AG04450 (cell line): Measurements from ENCODE around the gene PPP4R4. TPM values are rescaled to one million over a fixed set of nuclear protein-coding genes. Genes with fewer than 3 reads are reported as not detected.
A peak's percentile ranks its signal among the peaks of the same experiment; 100 is the strongest.

ENCODE experiments used
- CTCF ChIA-PET: fragments of 300-600, 350-600 bp; formaldehyde crosslinking; extraction: SDS; loops from one replicate; lab custom pipeline; 2022; ENCODE audit warnings: antibody characterized with exemption, inconsistent platforms; lab: Charles Lee
- POLR2A ChIA-PET: fragments of 350-600 bp; formaldehyde crosslinking; extraction: SDS; loops from one replicate; lab custom pipeline; 2021; ENCODE audit warnings: antibody characterized with exemption, inconsistent platforms; lab: Yijun Ruan, JAX
- DNase-seq: peaks from one replicate; pipeline ENCODE4 v3.0.0-alpha.2; 2011; ENCODE audit warnings: low read depth, low spot score
- H3K27ac ChIP-seq: one replicate; pipeline ENCODE4 v1.5.1; 2012; ENCODE audit warnings: low read depth, low read length, control low read depth
- H3K27me3 ChIP-seq: one replicate; pipeline ENCODE4 v1.6.0; 2012; ENCODE audit warnings: low read length; ENCODE audit not compliant: control insufficient read depth, insufficient read depth
- H3K4me3 ChIP-seq: 2 replicates; pipeline ENCODE4 v1.5.1; 2011; ENCODE audit warnings: mild to moderate bottlenecking, low read depth, low read length, control low read depth
- H3K9me3 ChIP-seq: 2 replicates; pipeline ENCODE4 v1.5.1; 2012; ENCODE audit warnings: low read length; ENCODE audit not compliant: control insufficient read depth, insufficient read depth
- CTCF ChIP-seq: IDR thresholded peaks from 2 replicates; pipeline ENCODE4 v1.5.1; 2011; ENCODE audit warnings: low read depth, low read length, control low read depth, inconsistent platforms
- polyA minus RNA-seq: library from RNA; depleted of rRNA, polyadenylated mRNA; stranded (reverse); fragments of >200 nt; gene quantifications from 2 replicates; pipeline ENCODE4 v1.2.3, GENCODE V29; 2011; rRNA and poly(A)+ RNA removed
- polyA plus RNA-seq: library from polyadenylated mRNA; depleted of rRNA; stranded (reverse); fragments of >200 nt; gene quantifications from 2 replicates; pipeline ENCODE4 v1.2.3, GENCODE V29; 2011; rRNA removed

PPP4R4 gene
- polyA plus RNA-seq (0.60 and 0.65 TPM in 2 replicates), polyA minus RNA-seq (0.41 and 1.7 TPM in 2 replicates)

GRCh38 chr14:94173885-94174603 lies at the start of gene PPP4R4:
Gene PPP4R4 (plus strand): TSS chr14:94174322. CDS start chr14:94174466, 144 bp downstream.
- POLR2A ChIA-PET: interaction anchor here (0.7 kb wide), 1 partner anchor 181 kb away, joined by 6 read pairs; no protein-coding TSS in a partner anchor
- Histone ChIP-seq H3K27ac (no peak within 1 kb of the TSS), H3K4me3 (peak within 1 kb of the TSS; percentile 62), H3K27me3 (peaks cover 20% of the 10 kb centered on the region), H3K9me3 (no peaks in the 10 kb centered on the region; the same call in 1 of the 2 replicates)
- CTCF ChIA-PET: interaction anchor here (1.2 to 1.6 kb wide), 2 partner anchors 37 to 42 kb away, joined by 3 to 4 read pairs; no protein-coding TSS in a partner anchor
- DNase-seq: peak; percentile 54
- no peak for TF ChIP-seq CTCF

- ChIA-PET CTCF (interaction anchor here (0.5 to 2.1 kb wide), 3 partner anchors 8 to 233 kb away, joined by 4 to 10 read pairs (median 4); no protein-coding TSS in a partner anchor), POLR2A (no interaction called here)
- no peak for DNase-seq
- H3K27me3 ChIP-seq: no peaks in the 10 kb centered on the region
- H3K9me3 ChIP-seq: peaks cover 6% of the 10 kb centered on the region; the same call in 1 of the 2 replicates
- no peak overlapping the region for H3K27ac ChIP-seq
- no peak for TF ChIP-seq CTCF
- no peak overlapping the region for H3K4me3 ChIP-seq
These were observed 49.3 kb upstream of the PPP4R4 start for GRCh38 chr14:94124582-94125377.

- no peak for TF ChIP-seq CTCF
- POLR2A ChIA-PET: no interaction called here
- DNase-seq: no peak
- Histone ChIP-seq H3K27ac (no peak overlapping the region), H3K4me3 (no peak overlapping the region), H3K9me3 (no peaks in the 10 kb centered on the region), H3K27me3 (no peaks in the 10 kb centered on the region)
- CTCF ChIA-PET: interaction anchor here (2.1 kb wide), 1 partner anchor 11 kb away, joined by 10 read pairs; no protein-coding TSS in a partner anchor
These were observed 48.3 kb upstream of the PPP4R4 start for GRCh38 chr14:94125659-94126418.

- no peak for DNase-seq
- Histone ChIP-seq H3K9me3 (no peaks in the 10 kb centered on the region), H3K27me3 (no peaks in the 10 kb centered on the region), H3K4me3 (no peak overlapping the region), H3K27ac (no peak overlapping the region)
- ChIA-PET CTCF (interaction anchor here (0.9 kb wide), 1 partner anchor 90 kb away, joined by 4 read pairs; no protein-coding TSS in a partner anchor), POLR2A (no interaction called here)
- no peak for TF ChIP-seq CTCF
These were observed 47.8 kb upstream of the PPP4R4 start for GRCh38 chr14:94126419-94126677.
